DMS 273 (cell line): ENCODE results near the gene PPIL4.
"Not testable (repeated sequence)": the region's sequence is repeated elsewhere in the genome, so short reads cannot be mapped to it uniquely, and the experiment has no call there.

Source experiments
- DNase-seq: peaks from one replicate; lab custom pipeline; 2025; ENCODE audit not compliant: unreplicated experiment; lab: John Stamatoyannopoulos, UW

The PPIL4 gene

DNA sequence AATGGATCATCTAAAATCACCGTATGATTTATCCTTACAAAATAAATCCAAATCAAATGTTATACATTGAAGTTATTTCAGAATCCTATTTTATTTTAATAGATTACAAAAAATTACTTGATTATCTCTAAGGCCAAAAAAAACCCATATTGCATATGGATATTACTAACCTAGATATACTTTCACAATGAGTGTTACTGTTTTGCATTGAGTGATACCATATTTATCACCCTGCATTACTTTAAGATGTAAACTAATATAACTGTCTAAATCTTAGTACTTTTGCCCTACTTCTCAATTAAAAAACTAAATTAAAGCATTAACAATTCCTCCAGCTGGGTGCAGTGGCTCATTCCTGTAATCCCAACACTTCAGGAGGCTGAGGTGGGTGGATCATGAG lies 11.1 kb downstream of the PPIL4 start:
- no peak for DNase-seq

- no peak for DNase-seq
These were observed 16.2 kb downstream of the PPIL4 start for GRCh38 chr6:149529650-149530049.

- no peak for DNase-seq
These were observed 30.3 kb downstream of the PPIL4 start for GRCh38 chr6:149515494-149515893.

DNA sequence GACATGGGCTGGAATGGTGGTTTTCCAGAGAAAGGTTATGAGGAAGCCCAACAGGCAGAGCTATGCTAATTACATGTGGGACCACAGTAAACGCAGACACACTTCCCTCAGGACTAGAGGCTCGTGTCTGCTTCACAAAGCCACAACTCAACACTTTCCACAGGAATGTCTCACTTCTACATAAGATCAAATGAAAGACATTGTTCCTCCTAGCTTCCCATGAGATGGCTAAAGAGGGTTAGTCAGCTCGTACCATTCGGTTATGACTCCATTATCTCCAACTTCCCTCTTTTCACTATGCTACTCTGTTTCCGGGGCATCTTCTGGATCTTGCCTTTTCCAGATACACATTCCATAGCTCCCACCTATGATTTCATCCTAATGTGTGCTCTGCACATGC lies 31.9 kb downstream of the PPIL4 start:
- no peak for DNase-seq

- DNase-seq = no peak
These were observed 34.9 kb downstream of the PPIL4 start for GRCh38 chr6:149510793-149511512.

DNA sequence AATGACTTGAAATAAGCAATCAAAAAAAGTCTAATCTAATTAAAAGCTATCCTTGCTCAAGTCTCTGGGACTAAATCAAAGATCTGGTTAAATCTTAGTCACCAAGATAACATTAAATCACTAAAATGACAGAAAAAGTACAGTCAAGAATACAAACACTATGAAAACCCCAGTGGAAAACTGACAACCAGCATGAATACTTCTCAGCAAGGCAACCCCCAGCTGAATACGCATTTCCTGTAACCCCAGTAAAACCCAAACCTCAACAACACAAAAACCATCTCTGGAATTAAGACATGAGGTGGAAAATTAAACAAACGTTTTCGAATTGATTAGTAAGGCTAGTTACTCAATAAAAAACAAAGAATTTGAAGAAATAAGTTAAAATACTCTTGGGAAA lies 37.4 kb downstream of the PPIL4 start:
- no peak for DNase-seq

DNA sequence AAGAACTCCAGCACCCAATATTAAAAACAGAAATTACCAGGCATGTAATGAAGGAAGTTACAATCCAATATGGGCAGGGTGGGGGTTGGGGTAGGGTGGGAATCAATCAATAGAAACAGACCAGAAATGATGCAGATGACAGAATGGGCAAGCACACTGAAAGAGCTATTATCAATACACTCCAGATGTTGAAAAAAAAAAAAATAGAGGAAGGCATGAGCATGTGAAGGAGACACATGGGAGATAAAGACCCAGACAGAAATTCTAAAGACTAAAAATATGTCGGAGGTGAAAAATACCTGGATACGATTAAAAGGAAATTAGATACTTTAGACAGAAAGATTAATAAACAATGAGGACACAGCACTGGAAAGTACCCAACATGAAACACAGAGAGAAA lies 42.0 kb downstream of the PPIL4 start:
- DNase-seq = no peak

DNA sequence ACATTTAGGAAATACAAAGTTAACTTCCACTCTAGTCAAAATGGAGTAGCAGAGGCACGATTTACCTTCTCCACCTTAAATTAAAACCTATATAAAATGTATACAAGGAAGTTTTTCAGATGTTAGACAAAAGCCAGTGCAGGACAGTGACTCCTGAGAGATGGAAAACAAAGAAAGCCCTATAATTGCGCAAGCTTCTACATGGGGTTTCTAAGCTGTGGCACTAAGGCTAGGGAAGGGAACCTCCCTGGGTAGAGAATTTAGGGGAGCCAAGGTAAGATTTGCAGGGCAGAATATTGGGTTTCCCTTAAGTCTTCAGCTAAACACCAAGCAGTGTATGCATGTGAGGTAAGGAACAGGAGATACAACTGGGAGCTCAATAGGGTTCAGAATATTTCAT lies 42.6 kb downstream of the PPIL4 start:
- DNase-seq = no peak

GRCh38 chr6:149501768-149502167 lies 44.1 kb downstream of the PPIL4 start:
- no peak for DNase-seq

- no peak for DNase-seq
These were observed 44.6 kb downstream of the PPIL4 start for GRCh38 chr6:149501201-149501600.

GRCh38 chr6:149500096-149500495 lies 45.7 kb downstream of the PPIL4 start:
- no peak for DNase-seq

DNA sequence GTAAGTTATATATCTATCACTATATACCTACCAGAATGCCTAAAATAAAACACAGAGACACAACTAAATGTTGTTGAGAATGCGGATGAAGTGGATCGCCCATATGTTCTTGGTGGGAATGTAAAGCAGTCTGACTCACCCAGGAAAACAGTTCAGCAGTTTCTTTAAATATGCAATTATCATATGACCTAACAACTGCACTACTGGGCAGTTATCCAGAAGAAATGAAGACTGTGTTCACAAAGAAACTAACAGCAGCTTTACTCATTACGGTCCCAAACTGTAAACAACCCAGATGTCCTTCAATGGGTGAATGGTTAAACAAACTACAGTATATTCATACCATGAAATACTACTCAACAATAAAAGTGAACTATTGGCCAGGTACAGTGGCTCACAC lies 46.8 kb downstream of the PPIL4 start:
- peak; percentile 88 for DNase-seq

GRCh38 chr6:149497365-149497764 lies 48.5 kb downstream of the PPIL4 start:
- no peak for DNase-seq

GRCh38 chr6:149496597-149496996 lies 49.2 kb downstream of the PPIL4 start:
- not testable (repeated sequence) for DNase-seq

DNA sequence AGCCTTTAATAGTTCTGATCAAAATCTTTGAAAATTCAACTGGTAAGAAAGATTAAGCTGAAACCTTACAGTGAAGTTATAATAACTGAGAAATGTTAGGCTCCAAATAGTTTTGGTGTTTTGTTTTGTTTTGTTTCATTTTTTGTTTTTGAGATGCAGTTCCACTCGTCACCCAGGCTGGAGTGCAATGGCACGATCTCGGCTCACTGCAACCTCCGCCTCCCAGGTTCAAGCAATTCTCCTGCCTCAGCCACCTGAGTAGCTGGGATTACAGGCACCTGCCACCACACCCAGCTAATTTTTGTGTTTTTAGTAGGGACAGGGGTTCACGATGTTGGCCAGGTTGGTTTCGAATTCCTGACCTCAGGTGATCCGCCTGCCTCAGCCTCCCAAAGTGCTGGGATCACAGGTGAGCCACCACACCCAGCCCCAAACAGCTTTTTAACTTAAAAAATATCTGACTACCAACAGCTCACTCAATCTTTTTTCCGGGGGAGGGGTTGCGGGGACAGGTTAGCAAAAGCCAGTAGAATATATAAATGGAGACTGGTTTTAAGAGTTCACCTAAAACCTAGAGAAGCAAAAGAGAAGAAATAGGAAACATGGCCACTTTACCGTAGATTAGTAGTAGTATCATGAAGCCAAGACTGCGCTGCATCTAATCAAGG lies 50.4 kb downstream of the PPIL4 start:
- DNase-seq = not testable (repeated sequence)

GRCh38 chr6:149494810-149495209 lies 51.0 kb downstream of the PPIL4 start:
- DNase-seq = not testable (repeated sequence)

DNA sequence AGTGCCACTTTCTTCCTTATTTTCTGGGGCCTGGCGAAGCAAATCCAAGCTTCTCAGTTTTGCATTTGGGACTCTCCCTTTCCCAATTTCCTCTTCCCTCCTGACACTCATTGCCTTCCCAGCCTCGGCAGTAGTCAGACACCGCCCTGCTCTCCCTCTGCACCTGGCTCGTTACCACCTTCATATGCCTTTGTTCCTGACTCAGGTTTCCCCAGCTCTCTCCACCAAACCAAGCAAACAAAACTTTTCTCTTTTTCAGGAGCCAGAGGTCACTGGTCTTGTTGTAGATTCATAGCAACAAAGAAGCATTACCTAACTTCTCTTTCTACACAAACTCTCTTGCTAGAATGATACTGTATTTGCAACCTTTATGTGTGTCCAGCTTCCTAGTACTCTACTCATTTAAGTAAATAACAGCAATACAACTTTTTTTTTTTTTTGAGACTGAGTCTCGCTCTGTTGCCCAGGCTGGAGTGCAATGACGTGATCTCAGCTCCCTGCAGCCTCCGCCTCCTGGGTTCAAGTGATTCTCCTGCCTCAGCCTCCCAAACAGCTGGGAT lies 52.0 kb downstream of the PPIL4 start:
- DNase-seq = no peak

DNA sequence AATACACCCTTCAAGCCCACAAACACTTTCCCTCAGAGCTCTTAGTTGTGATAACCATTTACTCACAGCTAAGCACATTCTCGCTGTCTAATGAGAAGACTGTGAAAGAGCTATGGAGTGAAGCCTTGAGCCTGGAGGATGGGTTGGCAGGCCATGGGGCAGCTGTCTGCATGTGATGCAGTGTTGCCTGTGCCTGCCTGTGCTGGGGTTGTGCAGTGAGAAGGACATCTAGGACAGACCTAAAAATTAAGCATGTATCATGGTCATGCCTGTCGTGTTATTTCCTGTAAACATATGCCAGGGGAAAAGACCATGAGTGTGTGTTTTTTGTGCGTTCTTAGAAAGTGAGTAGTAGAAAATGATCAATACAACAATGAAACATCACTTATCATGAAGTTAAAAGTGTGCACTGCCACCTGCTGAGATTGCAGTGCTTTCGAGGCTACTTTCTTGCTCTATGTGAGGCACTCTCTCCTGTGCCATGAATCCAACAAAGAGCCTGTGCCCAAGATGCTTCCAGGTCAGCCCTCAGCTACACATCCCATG lies 53.0 kb downstream of the PPIL4 start:
- no peak for DNase-seq

DNA sequence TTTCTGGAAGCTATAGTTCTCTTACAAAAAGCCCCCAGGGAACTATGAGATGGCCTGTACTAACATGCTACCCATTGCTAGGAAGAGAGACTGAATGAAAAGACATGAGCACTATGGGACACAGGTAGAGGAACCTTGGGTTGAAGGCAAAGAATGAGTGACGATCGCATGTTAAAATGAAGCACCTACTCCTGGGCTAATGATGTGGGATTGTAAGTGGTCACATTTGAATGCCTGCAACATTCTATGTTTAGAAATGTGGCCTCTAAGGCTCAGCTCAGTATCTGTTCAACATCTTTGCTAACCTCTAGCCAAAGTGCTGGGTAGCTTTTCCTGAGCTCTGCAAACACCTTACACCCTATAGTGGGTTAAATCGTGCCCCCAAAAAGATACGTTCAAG lies 55.9 kb downstream of the PPIL4 start:
- DNase-seq = no peak

GRCh38 chr6:149488815-149489214 lies 57.0 kb downstream of the PPIL4 start:
- DNase-seq = no peak

GRCh38 chr6:149487316-149487715 lies 58.5 kb downstream of the PPIL4 start:
- DNase-seq = no peak
